Activated naive CD4-positive, alpha-beta T cell treated with anti-CD3 and anti-CD28 coated beads, Interleukin-2, amount 50 U/mL, for 72 hours (primary cell): ENCODE results near the gene VEPH1. TPM values are rescaled to one million over a fixed set of nuclear protein-coding genes. Genes with fewer than 3 reads are reported as not detected.
"Not testable (repeated sequence)": the region's sequence is repeated elsewhere in the genome, so short reads cannot be mapped to it uniquely, and the experiment has no call there.

Experiments used
- ATAC-seq, 2 donors: fragments of 150-1000 bp; cut with Tn5 transposase; 2 replicates each; pipeline ENCODE4 v1.10.0; 2021; ENCODE audit warnings: mild to moderate bottlenecking in 2 of 2, moderate library complexity in 2 of 2
- DNase-seq, 2 donors: peaks; one replicate each; pipeline ENCODE4 v3.0.0; 2021 to 2022; ENCODE audit warnings: low spot score in 2 of 2
- H3K27ac Mint-ChIP-seq, 2 donors: one replicate each; pipeline ENCODE4 v1.8.0; 2022; ENCODE audit warnings: mild to moderate bottlenecking in 2 of 2, mixed read lengths in 2 of 2
- H3K36me3 Mint-ChIP-seq, 2 donors: one replicate each; pipeline ENCODE4 v1.8.0; 2022; ENCODE audit warnings: mixed read lengths in 2 of 2
- H3K9me3 Mint-ChIP-seq, 2 donors: one replicate each; pipeline ENCODE4 v1.8.0; 2022; ENCODE audit warnings: mixed read lengths in 2 of 2
- total RNA-seq, 2 donors: library from RNA; stranded (reverse); gene quantifications; one replicate each; pipeline ENCODE4 v1.2.3, GENCODE V29; 2022

The VEPH1 gene
- total RNA-seq, 2 donors from 2014 or later, result not detected

GRCh38 chr3:157327018-157327417 is 176.2 kb downstream of the VEPH1 start:
- Mint-ChIP-seq H3K9me3 (no peaks in the 10 kb centered on the region), H3K36me3 (no peaks in the 10 kb centered on the region), H3K27ac (no peak overlapping the region)
- DNase-seq (no peak), ATAC-seq (no peak)

GRCh38 chr3:157324869-157325268 is 178.3 kb downstream of the VEPH1 start:
- not testable (repeated sequence) for H3K27ac Mint-ChIP-seq, H3K9me3 Mint-ChIP-seq, ATAC-seq, DNase-seq, H3K36me3 Mint-ChIP-seq

- Mint-ChIP-seq H3K9me3 (no peaks in the 10 kb centered on the region), H3K36me3 (no peaks in the 10 kb centered on the region)
- no peak for DNase-seq
Observed at GRCh38 chr3:157323360-157323759, 179.9 kb downstream of the VEPH1 start.

GRCh38 chr3:157319672-157320071 is 183.5 kb downstream of the VEPH1 start:
- Mint-ChIP-seq H3K36me3 (no peaks in the 10 kb centered on the region), H3K9me3 (no peaks in the 10 kb centered on the region), H3K27ac (no peak overlapping the region)
- DNase-seq (no peak), ATAC-seq (no peak)

More at GRCh38 chr3:157323360-157323759, 179.9 kb downstream of the VEPH1 start:
- no peak for ATAC-seq
- no peak overlapping the region for H3K27ac Mint-ChIP-seq

GRCh38 chr3:157318639-157319288 is 184.5 kb downstream of the VEPH1 start:
- no peaks in the 10 kb centered on the region for H3K36me3 Mint-ChIP-seq
- ATAC-seq (no peak), DNase-seq (no peak)
- H3K27ac Mint-ChIP-seq, result peak overlapping the region in 1 of 2 donors; percentile 12
- H3K9me3 Mint-ChIP-seq, result no peaks in the 10 kb centered on the region

- ATAC-seq (no peak), DNase-seq (no peak)
- Mint-ChIP-seq H3K36me3 (no peaks in the 10 kb centered on the region), H3K27ac (no peak overlapping the region), H3K9me3 (no peaks in the 10 kb centered on the region)
Observed at GRCh38 chr3:157317895-157318294, 185.3 kb downstream of the VEPH1 start.

- DNase-seq (no peak), ATAC-seq (no peak)
- Mint-ChIP-seq H3K27ac (no peak overlapping the region), H3K36me3 (no peaks in the 10 kb centered on the region), H3K9me3 (no peaks in the 10 kb centered on the region)
Observed at GRCh38 chr3:157313186-157313585, 190.0 kb downstream of the VEPH1 start.

- H3K27ac Mint-ChIP-seq, result no peak overlapping the region
- no peaks in the 10 kb centered on the region for H3K9me3 Mint-ChIP-seq
- H3K36me3 Mint-ChIP-seq, result no peaks in the 10 kb centered on the region
- DNase-seq (no peak), ATAC-seq (no peak)
Observed at GRCh38 chr3:157312376-157312745, 190.9 kb downstream of the VEPH1 start.

- ATAC-seq (no peak), DNase-seq (no peak)
- H3K36me3 Mint-ChIP-seq, result no peaks in the 10 kb centered on the region
- no peak overlapping the region for H3K27ac Mint-ChIP-seq
- H3K9me3 Mint-ChIP-seq, result no peaks in the 10 kb centered on the region
Observed at GRCh38 chr3:157311633-157312375, 191.4 kb downstream of the VEPH1 start.

GRCh38 chr3:157310329-157311052 is 192.7 kb downstream of the VEPH1 start:
- DNase-seq (no peak), ATAC-seq (no peak)
- H3K36me3 Mint-ChIP-seq, result no peaks in the 10 kb centered on the region
- no peaks in the 10 kb centered on the region for H3K9me3 Mint-ChIP-seq
- no peak overlapping the region for H3K27ac Mint-ChIP-seq

- Mint-ChIP-seq H3K27ac (no peak overlapping the region), H3K9me3 (no peaks in the 10 kb centered on the region), H3K36me3 (no peaks in the 10 kb centered on the region)
- no peak for ATAC-seq
- DNase-seq, result no peak
Observed at GRCh38 chr3:157306502-157306901, 196.7 kb downstream of the VEPH1 start.

- H3K27ac Mint-ChIP-seq, result no peak overlapping the region
- H3K9me3 Mint-ChIP-seq, result no peaks in the 10 kb centered on the region
- DNase-seq (no peak), ATAC-seq (no peak)
- H3K36me3 Mint-ChIP-seq, result no peaks in the 10 kb centered on the region
Observed at GRCh38 chr3:157305392-157305791, 197.8 kb downstream of the VEPH1 start.

- no peak overlapping the region for H3K27ac Mint-ChIP-seq
- DNase-seq, result no peak
- H3K36me3 Mint-ChIP-seq, result no peaks in the 10 kb centered on the region
- H3K9me3 Mint-ChIP-seq, result no peaks in the 10 kb centered on the region
- ATAC-seq, result no peak
Observed at GRCh38 chr3:157301755-157302154, 201.5 kb downstream of the VEPH1 start.

- ATAC-seq, result no peak
- Mint-ChIP-seq H3K36me3 (no peaks in the 10 kb centered on the region), H3K27ac (no peak overlapping the region), H3K9me3 (no peaks in the 10 kb centered on the region)
- DNase-seq, result no peak
Observed at GRCh38 chr3:157300981-157301663, 202.1 kb downstream of the VEPH1 start.

- Mint-ChIP-seq H3K36me3 (no peaks in the 10 kb centered on the region), H3K9me3 (no peaks in the 10 kb centered on the region), H3K27ac (no peak overlapping the region)
- ATAC-seq (no peak), DNase-seq (no peak)
Observed at GRCh38 chr3:157300094-157300493, 203.1 kb downstream of the VEPH1 start.

- DNase-seq (no peak), ATAC-seq (no peak)
- Mint-ChIP-seq H3K9me3 (no peaks in the 10 kb centered on the region), H3K36me3 (no peaks in the 10 kb centered on the region), H3K27ac (no peak overlapping the region)
Observed at GRCh38 chr3:157297328-157297915, 205.8 kb downstream of the VEPH1 start.

- no peak for DNase-seq
- Mint-ChIP-seq H3K36me3 (no peaks in the 10 kb centered on the region), H3K9me3 (no peaks in the 10 kb centered on the region), H3K27ac (no peak overlapping the region)
- no peak for ATAC-seq
Observed at GRCh38 chr3:157294953-157295352, 208.3 kb downstream of the VEPH1 start.
